H1 (cell line): ENCODE data around the gene MGAT5B. TPM values are rescaled to one million over a fixed set of nuclear protein-coding genes. Genes with fewer than 3 reads are reported as not detected.

Experiments
- CTCF ChIA-PET: fragments of 300-600 bp; sonication (Branson Sonifier 250); formaldehyde crosslinking; loops from one replicate; lab custom pipeline; 2021; ENCODE audit not compliant: partially characterized antibody; lab: Charles Lee
- POLR2A ChIA-PET: fragments of 300-600 bp; sonication (Branson Sonifier 250); formaldehyde crosslinking; loops from one replicate; lab custom pipeline; 2021; ENCODE audit warnings: inconsistent platforms; ENCODE audit not compliant: partially characterized antibody; lab: Charles Lee
- DNase-seq, 2 experiments: peaks; one replicate each; pipeline versions ENCODE4 v3.0.0 to v3.0.0-alpha.2; 2010 to 2022; ENCODE audit warnings: low spot score in 2 of 2, low read depth in 1 of 2, mixed read lengths in 1 of 2
- FAIRE-seq: peaks from 2 replicates; lab custom pipeline; 2011; peaks lifted over from hg19 to GRCh38; lab: Jason Lieb, UNC
- H2AFZ ChIP-seq: 2 replicates; pipeline ENCODE4 v1.8.1; 2012; ENCODE audit warnings: low read length, inconsistent platforms
- H2AK5ac ChIP-seq: 2 replicates; pipeline ENCODE4 v1.6.1; 2013; ENCODE audit warnings: low read depth, low read length
- H2BK120ac ChIP-seq: replicated peaks from 2 replicates; pipeline ENCODE3; 2013; ENCODE audit warnings: low read depth, low read length, inconsistent platforms
- H2BK12ac ChIP-seq: 2 replicates; pipeline ENCODE4 v1.6.1; 2013; ENCODE audit warnings: low read depth, low read length
- H2BK15ac ChIP-seq: 2 replicates; pipeline ENCODE4 v1.6.1; 2013; ENCODE audit warnings: low read length
- H2BK20ac ChIP-seq: 2 replicates; pipeline ENCODE4 v1.6.1; 2013; ENCODE audit warnings: low read length
- H2BK5ac ChIP-seq: 2 replicates; pipeline ENCODE4 v1.6.1; 2013; ENCODE audit warnings: low read depth, low read length
- H3K14ac ChIP-seq: 2 replicates; pipeline ENCODE4 v1.6.1; 2013; ENCODE audit warnings: inconsistent platforms; ENCODE audit not compliant: insufficient read length
- H3K18ac ChIP-seq: 2 replicates; pipeline ENCODE4 v1.6.1; 2013; ENCODE audit warnings: low read length; ENCODE audit errors: extremely low read depth
- H3K23ac ChIP-seq: 2 replicates; pipeline ENCODE4 v1.6.1; 2013; ENCODE audit warnings: inconsistent platforms; ENCODE audit not compliant: insufficient read length
- H3K23me2 ChIP-seq: 2 replicates; pipeline ENCODE4 v1.6.1; 2013; ENCODE audit warnings: low read depth, low read length
- H3K27ac ChIP-seq: 2 replicates; pipeline ENCODE4 v1.6.1; 2011; ENCODE audit warnings: low read depth, low read length, inconsistent platforms
- H3K27me3 ChIP-seq, 4 experiments: replicated peaks in 1 of 4; 1 replicate in 1 of 4; 2 replicates in 3 of 4; pipeline versions ENCODE4 v1.6.1 to v1.8.1; 2011 to 2013; ENCODE audit warnings: low read length in 3 of 4, mild to moderate bottlenecking in 3 of 4, inconsistent platforms in 2 of 4, mixed read lengths in 2 of 4, moderate library complexity in 1 of 4; ENCODE audit not compliant: control insufficient read depth in 3 of 4, insufficient read depth in 3 of 4; ENCODE audit errors: extremely low read depth in 1 of 4
- H3K36me3 ChIP-seq, 4 experiments: 2 replicates each; pipeline versions ENCODE4 v1.6.1 to v1.8.1; 2011 to 2013; ENCODE audit warnings: mild to moderate bottlenecking in 4 of 4, low read length in 3 of 4, moderate library complexity in 2 of 4, control low read depth in 1 of 4, inconsistent platforms in 1 of 4; ENCODE audit not compliant: insufficient read depth in 4 of 4, control insufficient read depth in 2 of 4
- H3K4ac ChIP-seq: replicated peaks from 2 replicates; pipeline ENCODE3; 2013; ENCODE audit warnings: low read length, low read depth, mixed read lengths, inconsistent platforms; ENCODE audit not compliant: insufficient read length
- H3K4me1 ChIP-seq, 4 experiments: replicated peaks in 1 of 4; 1 replicate in 1 of 4; 2 replicates in 3 of 4; pipeline versions ENCODE4 v1.6.1 to v1.8.1; 2011 to 2013; ENCODE audit warnings: low read length in 3 of 4, inconsistent platforms in 2 of 4, mixed read lengths in 1 of 4; ENCODE audit not compliant: insufficient read depth in 4 of 4, control insufficient read depth in 3 of 4
- H3K4me2 ChIP-seq, 2 experiments: 2 replicates each; pipeline versions ENCODE4 v1.6.1 to v1.8.1; 2011 to 2013; ENCODE audit warnings: low read depth in 2 of 2, low read length in 2 of 2, control low read depth in 1 of 2, inconsistent platforms in 1 of 2, mild to moderate bottlenecking in 1 of 2; ENCODE audit not compliant: insufficient read depth in 1 of 2
- H3K4me3 ChIP-seq, 4 experiments: fragments of 200-600, 300-600 bp in 1 of 4; sonication (generic), shearing (Covaris generic), sonication (Bioruptor Twin) in 1 of 4; 2 replicates each; pipeline versions ENCODE4 v1.5.1 to v1.8.1; 2011 to 2016; ENCODE audit warnings: low read length in 4 of 4, low read depth in 3 of 4, control low read depth in 2 of 4, inconsistent platforms in 2 of 4, mild to moderate bottlenecking in 2 of 4, mixed read lengths in 1 of 4, moderate library complexity in 1 of 4; ENCODE audit not compliant: insufficient read depth in 2 of 4; ENCODE audit errors: extremely low read depth in 1 of 4
- H3K56ac ChIP-seq: replicated peaks from 2 replicates; pipeline ENCODE3; 2013; ENCODE audit warnings: low read depth, mild to moderate bottlenecking, mixed read lengths, low read length, inconsistent platforms; ENCODE audit not compliant: insufficient read length
- H3K79me1 ChIP-seq: 2 replicates; pipeline ENCODE4 v1.6.1; 2013; ENCODE audit warnings: low read depth, low read length, control low read depth
- H3K79me2 ChIP-seq, 2 experiments: 2 replicates each; pipeline versions ENCODE4 v1.6.1 to v1.8.1; 2012 to 2013; ENCODE audit warnings: low read length in 2 of 2, mild to moderate bottlenecking in 2 of 2, inconsistent platforms in 1 of 2; ENCODE audit not compliant: insufficient read depth in 2 of 2, control insufficient read depth in 1 of 2
- H3K9ac ChIP-seq, 4 experiments: replicated peaks in 1 of 4; 1 replicate in 1 of 4; 2 replicates in 3 of 4; pipeline versions ENCODE4 v1.6.1 to v1.8.1; 2011 to 2013; ENCODE audit warnings: low read depth in 3 of 4, low read length in 3 of 4, control low read depth in 2 of 4, mild to moderate bottlenecking in 2 of 4, moderate library complexity in 2 of 4, inconsistent platforms in 1 of 4; ENCODE audit errors: extremely low read depth in 1 of 4
- H3K9me3 ChIP-seq, 2 experiments: 2 replicates each; pipeline versions ENCODE4 v1.6.1 to v1.8.1; 2012 to 2013; ENCODE audit warnings: mild to moderate bottlenecking in 2 of 2, moderate library complexity in 2 of 2, control low read depth in 1 of 2, inconsistent platforms in 1 of 2, low read depth in 1 of 2, low read length in 1 of 2, mixed read lengths in 1 of 2; ENCODE audit not compliant: insufficient read depth in 2 of 2
- H4K20me1 ChIP-seq, 2 experiments: replicated peaks in 1 of 2; 2 replicates each; pipeline versions ENCODE3 to v1.8.1; 2011 to 2013; ENCODE audit warnings: inconsistent platforms in 2 of 2, low read length in 2 of 2, mild to moderate bottlenecking in 1 of 2; ENCODE audit not compliant: insufficient read depth in 2 of 2, control insufficient read depth in 1 of 2
- H4K5ac ChIP-seq: 2 replicates; pipeline ENCODE4 v1.6.1; 2013; ENCODE audit warnings: low read length, low read depth, mixed read lengths, inconsistent platforms; ENCODE audit not compliant: insufficient read length
- H4K8ac ChIP-seq: 2 replicates; pipeline ENCODE4 v1.8.0; 2013; ENCODE audit warnings: mild to moderate bottlenecking, moderate library complexity, low read length, inconsistent platforms; ENCODE audit not compliant: insufficient read depth; ENCODE audit errors: extremely low read depth
- H4K91ac ChIP-seq: replicated peaks from 2 replicates; pipeline ENCODE3; 2013; ENCODE audit warnings: low read length, mixed read lengths, inconsistent platforms; ENCODE audit not compliant: insufficient read length
- BRCA1 ChIP-seq: IDR thresholded peaks from 2 replicates; pipeline ENCODE4 v1.6.1; 2012; ENCODE audit warnings: low read depth, low read length, improper control_type of control experiment
- CHD2 ChIP-seq: IDR thresholded peaks from 2 replicates; pipeline ENCODE4 v1.6.1; 2012; ENCODE audit warnings: low read length, improper control_type of control experiment
- GABPA ChIP-seq: IDR thresholded peaks from 2 replicates; pipeline ENCODE4 v1.6.1; 2011; ENCODE audit warnings: mild to moderate bottlenecking, low read length, moderate library complexity, borderline replicate concordance; ENCODE audit not compliant: insufficient read depth
- SP2 ChIP-seq: IDR thresholded peaks from 2 replicates; pipeline ENCODE4 v1.6.1; 2012; ENCODE audit warnings: mild to moderate bottlenecking, low read length, inconsistent platforms
- TBP ChIP-seq: IDR thresholded peaks from 2 replicates; pipeline ENCODE4 v1.6.1; 2011; ENCODE audit warnings: low read depth, low read length, improper control_type of control experiment
- YY1 ChIP-seq: IDR thresholded peaks from 2 replicates; pipeline ENCODE4 v1.6.1; 2011; ENCODE audit warnings: low read depth, mild to moderate bottlenecking, low read length
- ZNF274 ChIP-seq: IDR thresholded peaks from 2 replicates; pipeline ENCODE4 v1.7.0; 2012; ENCODE audit warnings: low read length, borderline replicate concordance; ENCODE audit errors: extremely low read depth
- WGBS, 2 experiments: shearing (Covaris generic) in 1 of 2; methylation state at CpG; one replicate each; pipeline versions ENCODE4 v1.1.6 to v1.1.7; 2013 to 2015; ENCODE audit warnings: low lambda C conversion rate in 2 of 2, mixed read lengths in 2 of 2, inconsistent platforms in 1 of 2, low coverage in 1 of 2, missing lambda C conversion rate in 1 of 2; ENCODE audit not compliant: insufficient replicate concordance in 2 of 2, insufficient coverage in 1 of 2, insufficient read length in 1 of 2; ENCODE audit errors: extremely low coverage in 1 of 2, missing lambda C conversion rate in 1 of 2; 5-methylcytosine and 5-hydroxymethylcytosine counted together
- polyA plus RNA-seq, 7 experiments: library from polyadenylated mRNA; depleted of rRNA in 3 of 7; stranded (reverse) in 5 of 7; unstranded in 2 of 7; fragments of >200 nt in 5 of 7; fragments of 200-250 nt in 2 of 7; gene quantifications; 1 replicate in 5 of 7; 2 replicates in 1 of 7; 4 replicates in 1 of 7; pipeline versions ENCODE4 v1.2.1 to v1.2.3, GENCODE V29; 2011 to 2013; ENCODE audit warnings: missing spikeins in 2 of 7, mixed read lengths in 2 of 7
- total RNA-seq: library from RNA; stranded (reverse); fragmentation: NEBNext Ultra II Directional; extraction: Animal tissue kit (Norgen Biotek cat#: 25700); gene quantifications from 2 replicates; pipeline ENCODE4 v1.2.1, GENCODE V29; 2021
- TF ChIP-seq, protein P1 (sequence below): IDR thresholded peaks from 2 replicates; pipeline ENCODE4 v1.6.1; 2011; ENCODE audit warnings: low read length, improper control_type of control experiment

MGAT5B gene
- total and polyA plus RNA-seq, 2 of the 8 experiments (the other 6 are each of a cell fraction or from before 2014, with no cell fraction given), result 7.9 to 8.2 TPM

DNA sequence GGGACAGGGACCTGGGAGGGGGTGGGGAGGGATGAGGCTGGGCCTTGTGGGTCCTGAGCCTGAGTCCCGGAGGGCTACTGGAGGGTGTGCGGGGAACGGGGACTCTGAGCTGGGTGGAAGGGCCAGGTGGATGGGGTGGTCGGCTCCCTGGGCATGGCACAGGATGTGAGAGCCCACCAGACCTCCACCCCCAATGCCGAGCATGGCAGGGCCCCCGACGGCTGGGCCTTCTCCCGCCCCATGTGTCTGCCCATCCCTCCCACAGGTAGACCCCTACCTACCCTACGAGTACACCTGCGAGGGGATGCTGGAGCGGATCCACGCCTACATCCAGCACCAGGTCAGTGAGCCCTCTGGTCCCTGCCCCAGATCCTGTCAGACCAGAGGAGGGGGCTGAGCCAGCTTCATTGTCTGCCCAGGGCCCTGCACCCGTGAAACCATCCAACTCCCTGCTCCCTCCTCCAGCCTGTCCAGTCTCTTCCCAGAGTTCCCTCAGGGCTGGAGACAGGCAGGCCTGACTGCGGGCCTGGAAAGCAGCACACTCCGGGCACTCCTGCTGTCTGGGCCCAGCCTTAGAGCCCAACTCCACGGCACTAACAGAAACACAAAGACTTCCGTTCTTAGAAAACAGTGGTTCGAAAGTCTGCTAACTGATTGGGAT is 78.0 kb downstream of the MGAT5B start:
- no peak overlapping the region for H4K5ac ChIP-seq
- H4K8ac ChIP-seq, result no peak overlapping the region; the same call in 1 of the 2 replicates
- no peaks in the 10 kb centered on the region for H4K20me1 ChIP-seq
- no peak overlapping the region for H2BK20ac ChIP-seq
- no peak overlapping the region for H2BK12ac ChIP-seq
- H3K4me1 ChIP-seq, result peaks cover 0 to 13% (median 4%) of the 10 kb centered on the region in 4 experiments; a peak in 4 of 7 replicates
- no peak overlapping the region for H3K9ac ChIP-seq
- H2AK5ac ChIP-seq, result no peak overlapping the region
- POLR2A ChIA-PET, result interaction anchor here (0.7 kb wide), 1 partner anchor 23 kb away, joined by 4 read pairs; no protein-coding TSS in a partner anchor
- H3K14ac ChIP-seq, result no peak overlapping the region
- H3K4me3 ChIP-seq, result no peak overlapping the region
- H3K27ac ChIP-seq, result no peak overlapping the region
- no peak overlapping the region for H4K91ac ChIP-seq
- WGBS, 2 experiments, result 94% methylated on average over 14 of the region's 18 CpGs; no CpG with 5 or more reads in 1 of the 2 experiments
- H3K4me2 ChIP-seq, result no peak overlapping the region
- DNase-seq (no peak), FAIRE-seq (no peak)
- H2BK120ac ChIP-seq, result no peak overlapping the region
- H3K79me2 ChIP-seq, result no peaks in the 10 kb centered on the region
- no peak overlapping the region for H2BK15ac ChIP-seq
- no peaks in the 10 kb centered on the region for H3K79me1 ChIP-seq
- no peak overlapping the region for H3K56ac ChIP-seq
- no peaks in the 10 kb centered on the region for H3K9me3 ChIP-seq
- no peaks in the 10 kb centered on the region for H3K27me3 ChIP-seq
- H3K18ac ChIP-seq, result peak overlapping the region; percentile 32; the same call in 1 of the 2 replicates
- H2BK5ac ChIP-seq, result no peak overlapping the region
- no peaks in the 10 kb centered on the region for H3K23me2 ChIP-seq
- no peak for TF ChIP-seq GABPA
- no peak for TF ChIP-seq CHD2
- TF ChIP-seq SP2, result no peak
- no peak for TF ChIP-seq TBP
- TF ChIP-seq BRCA1, result no peak
- TF ChIP-seq, protein P1, sequence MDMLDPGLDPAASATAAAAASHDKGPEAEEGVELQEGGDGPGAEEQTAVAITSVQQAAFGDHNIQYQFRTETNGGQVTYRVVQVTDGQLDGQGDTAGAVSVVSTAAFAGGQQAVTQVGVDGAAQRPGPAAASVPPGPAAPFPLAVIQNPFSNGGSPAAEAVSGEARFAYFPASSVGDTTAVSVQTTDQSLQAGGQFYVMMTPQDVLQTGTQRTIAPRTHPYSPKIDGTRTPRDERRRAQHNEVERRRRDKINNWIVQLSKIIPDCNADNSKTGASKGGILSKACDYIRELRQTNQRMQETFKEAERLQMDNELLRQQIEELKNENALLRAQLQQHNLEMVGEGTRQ, result no peak
- TF ChIP-seq YY1, result no peak
- no peak for TF ChIP-seq ZNF274
- TF ChIP-seq, all 59 proteins: peak for 0
- no peaks in the 10 kb centered on the region; a peak in 2 of 8 replicates for H3K36me3 ChIP-seq
- CTCF ChIA-PET, result no interaction called here
- no peak overlapping the region for H3K23ac ChIP-seq
- no peak overlapping the region for H2AFZ ChIP-seq
- H3K4ac ChIP-seq, result no peak overlapping the region
